Omental fat pad (tissue), 4 donors: ENCODE results near the gene TNRC18. TPM values are rescaled to one million over a fixed set of nuclear protein-coding genes. Genes with fewer than 3 reads are reported as not detected.

ENCODE experiments used
- ATAC-seq: fragments of 150-250 bp; one replicate; pipeline ENCODE4 v1.9.1; 2016; ENCODE audit warnings: mild to moderate bottlenecking, moderate library complexity; ENCODE audit not compliant: low FRiP score
- DNase-seq: peaks from one replicate; pipeline ENCODE4 v3.0.0-alpha.2; 2019; ENCODE audit warnings: low spot score
- CTCF ChIP-seq, 3 donors: fragments of 450-650 bp; IDR thresholded peaks; one replicate each; pipeline ENCODE4 v1.5.1; 2016 to 2017; ENCODE audit warnings: antibody characterized with exemption in 3 of 3, mild to moderate bottlenecking in 3 of 3, moderate library complexity in 2 of 3
- total RNA-seq, 4 donors: library from RNA; depleted of rRNA; stranded (reverse); fragments of >200 nt; gene quantifications; one replicate each; pipeline ENCODE4 v1.1.0, GENCODE V29; 2016

The TNRC18 gene
- total RNA-seq, 4 donors from 2014 or later: 26.0 to 62.4 (median 29.4) TPM

DNA sequence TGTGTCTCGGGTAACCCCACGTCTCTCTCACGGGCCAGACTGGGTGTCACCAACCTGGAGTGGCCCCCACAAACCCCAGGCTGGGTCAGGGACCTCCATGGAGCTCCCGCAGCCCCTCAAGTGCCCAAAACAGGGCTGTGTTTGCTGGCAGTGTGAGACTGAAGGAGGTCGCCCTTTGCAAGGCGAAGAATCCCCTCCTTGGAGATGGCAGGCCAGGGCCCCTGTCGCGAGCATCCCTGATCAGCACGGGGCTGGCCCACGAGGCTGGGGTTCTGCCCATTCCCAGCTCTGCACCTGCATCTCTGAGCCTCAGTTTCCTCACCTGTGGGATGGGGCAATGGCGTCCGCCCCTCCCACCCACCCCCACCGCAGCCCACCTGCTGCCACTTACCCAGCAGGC lies 78.5 kb downstream of the TNRC18 start:
- ATAC-seq (no peak), DNase-seq (no peak)
- TF ChIP-seq CTCF (IDR thresholded peaks at IDR 0.05): no peak

- DNase-seq (no peak), ATAC-seq (no peak)
- no peak for TF ChIP-seq CTCF (IDR thresholded peaks at IDR 0.05)
Observed at GRCh38 chr7:5344342-5344741, 79.3 kb downstream of the TNRC18 start.

DNA sequence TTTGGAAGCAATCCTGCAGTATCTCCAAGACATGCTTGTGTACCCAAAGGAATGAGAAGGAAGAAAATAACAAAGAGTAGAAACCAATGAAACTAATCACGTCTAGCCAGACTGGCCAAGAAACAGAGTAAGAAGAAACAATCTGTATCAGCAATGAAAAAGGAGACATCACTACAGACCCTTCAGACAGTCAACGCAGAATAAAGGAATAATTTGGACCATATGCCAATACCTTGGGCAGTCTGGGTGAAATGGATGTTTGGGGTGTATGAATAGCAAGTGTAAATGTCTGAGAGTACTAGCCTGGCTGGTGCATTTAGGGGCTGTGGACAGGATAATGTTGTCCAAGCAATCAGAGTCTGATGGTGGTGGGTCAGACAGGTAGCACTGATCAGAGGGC lies 79.8 kb downstream of the TNRC18 start:
- DNase-seq: no peak
- ATAC-seq: no peak
- TF ChIP-seq CTCF (IDR thresholded peaks at IDR 0.05): no peak

DNA sequence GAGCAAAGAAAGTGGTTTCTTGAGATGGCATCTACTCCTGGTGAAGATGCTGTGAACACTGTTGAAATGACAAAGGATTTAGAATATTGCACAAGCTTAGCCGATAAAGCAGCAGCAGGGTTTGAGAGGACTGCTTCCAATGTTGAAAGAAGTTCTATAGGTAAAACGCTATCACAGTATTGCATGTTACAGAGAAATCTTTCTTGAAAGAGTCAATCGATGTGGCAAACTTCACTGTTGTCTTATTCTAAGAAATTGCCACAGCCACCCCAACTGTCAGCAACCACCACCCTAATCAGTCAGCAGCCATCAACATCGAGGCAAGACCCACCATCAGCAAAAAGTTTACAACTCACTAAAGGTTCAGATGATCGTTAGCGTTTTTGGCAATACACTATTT lies 81.0 kb downstream of the TNRC18 start:
- no peak for TF ChIP-seq CTCF (IDR thresholded peaks at IDR 0.05)
- ATAC-seq: no peak

GRCh38 chr7:5339955-5340354 lies 83.7 kb downstream of the TNRC18 start:
- TF ChIP-seq CTCF (IDR thresholded peaks at IDR 0.05): no peak
- ATAC-seq: no peak
- no peak for DNase-seq

More for the DNA sequence above, 81.0 kb downstream of the TNRC18 start:
- DNase-seq: no peak

DNA sequence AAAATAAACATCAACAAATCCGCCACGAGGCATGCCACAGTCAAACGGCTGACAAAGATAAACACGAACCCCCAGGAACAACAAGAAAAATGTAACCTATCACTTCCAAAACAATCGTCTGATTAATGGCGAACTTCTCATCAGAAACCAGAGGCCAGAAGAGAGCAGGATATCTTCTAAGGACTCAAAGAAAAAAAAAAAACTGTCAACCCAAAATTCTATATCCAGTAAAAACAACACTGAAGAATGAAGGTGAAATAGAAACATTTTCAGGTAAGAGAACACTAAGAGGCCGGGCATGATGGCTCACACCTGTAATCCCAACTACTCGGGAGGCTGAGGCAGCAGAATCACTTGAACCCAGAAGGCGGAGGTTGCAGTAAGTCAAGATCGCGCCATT lies 86.6 kb downstream of the TNRC18 start:
- ATAC-seq: no peak
- no peak for DNase-seq
- TF ChIP-seq CTCF (IDR thresholded peaks at IDR 0.05): no peak

- DNase-seq: no peak
- no peak for TF ChIP-seq CTCF (IDR thresholded peaks at IDR 0.05)
- ATAC-seq: no peak
Observed at GRCh38 chr7:5334671-5335070, 89.0 kb downstream of the TNRC18 start.
